H9 (cell line): ENCODE data around the gene AP2A2. TPM values are rescaled to one million over a fixed set of nuclear protein-coding genes. Genes with fewer than 3 reads are reported as not detected.

Source experiments
- DNase-seq: peaks from one replicate; pipeline ENCODE4 v3.0.0-alpha.2; 2017
- H2AFZ ChIP-seq: one replicate; pipeline ENCODE4 v1.6.1; 2013; ENCODE audit warnings: mild to moderate bottlenecking, low read length, control low read depth, moderate library complexity
- H2AK5ac ChIP-seq: 2 replicates; pipeline ENCODE4 v1.6.1; 2013; ENCODE audit warnings: low read length, control low read depth, mixed read lengths; ENCODE audit not compliant: insufficient read length
- H2BK120ac ChIP-seq: one replicate; pipeline ENCODE4 v1.6.1; 2013; ENCODE audit warnings: low read depth, mild to moderate bottlenecking, low read length, control low read depth, inconsistent platforms; ENCODE audit not compliant: poor library complexity, severe bottlenecking
- H2BK12ac ChIP-seq: 2 replicates; pipeline ENCODE4 v1.6.1; 2013; ENCODE audit warnings: low read length, control low read depth, mixed read lengths, low read depth; ENCODE audit not compliant: insufficient read length
- H2BK15ac ChIP-seq: 2 replicates; pipeline ENCODE4 v1.6.1; 2013; ENCODE audit warnings: low read depth, low read length, control low read depth
- H2BK20ac ChIP-seq: one replicate; pipeline ENCODE4 v1.6.1; 2013; ENCODE audit warnings: low read depth, mild to moderate bottlenecking, low read length, control low read depth, inconsistent platforms; ENCODE audit not compliant: poor library complexity, severe bottlenecking
- H2BK5ac ChIP-seq: 2 replicates; pipeline ENCODE4 v1.6.1; 2013; ENCODE audit warnings: low read length, control low read depth, mixed read lengths; ENCODE audit not compliant: insufficient read length
- H3K14ac ChIP-seq: 2 replicates; pipeline ENCODE4 v1.6.1; 2013; ENCODE audit warnings: low read length, control low read depth; ENCODE audit not compliant: insufficient read depth
- H3K18ac ChIP-seq: 2 replicates; pipeline ENCODE4 v1.6.1; 2013; ENCODE audit warnings: low read depth, mild to moderate bottlenecking, mixed read lengths, low read length, control low read depth; ENCODE audit not compliant: insufficient read length
- H3K23ac ChIP-seq: 2 replicates; pipeline ENCODE4 v1.6.1; 2013; ENCODE audit warnings: low read length, control low read depth, mixed read lengths, low read depth; ENCODE audit not compliant: insufficient read length
- H3K23me2 ChIP-seq: 2 replicates; pipeline ENCODE4 v1.6.1; 2013; ENCODE audit warnings: low read depth, mild to moderate bottlenecking, mixed read lengths, low read length, control low read depth; ENCODE audit not compliant: insufficient read length, poor library complexity, severe bottlenecking
- H3K27ac ChIP-seq: 2 replicates; pipeline ENCODE4 v1.5.1; 2013; ENCODE audit warnings: low read length, control low read depth, mixed read lengths, low read depth; ENCODE audit not compliant: insufficient read length
- H3K27me3 ChIP-seq: 2 replicates; pipeline ENCODE4 v1.6.1; 2013; ENCODE audit warnings: low read length, control low read depth, inconsistent platforms; ENCODE audit not compliant: insufficient read depth
- H3K4ac ChIP-seq: 2 replicates; pipeline ENCODE4 v1.6.1; 2013; ENCODE audit warnings: low read depth, mild to moderate bottlenecking, control low read depth, inconsistent platforms, low read length, moderate library complexity
- H3K4me1 ChIP-seq: 2 replicates; pipeline ENCODE4 v1.6.1; 2013; ENCODE audit warnings: low read length, control low read depth, inconsistent platforms; ENCODE audit not compliant: insufficient read depth
- H3K4me2 ChIP-seq: 2 replicates; pipeline ENCODE4 v1.6.1; 2013; ENCODE audit warnings: low read length, control low read depth, mixed read lengths; ENCODE audit not compliant: insufficient read length, insufficient read depth
- H3K56ac ChIP-seq: 2 replicates; pipeline ENCODE4 v1.6.1; 2013; ENCODE audit warnings: low read depth, mild to moderate bottlenecking, mixed read lengths, low read length, control low read depth; ENCODE audit not compliant: insufficient read length
- H3K79me1 ChIP-seq: 2 replicates; pipeline ENCODE4 v1.6.1; 2013; ENCODE audit warnings: low read depth, mild to moderate bottlenecking, moderate library complexity, low read length, control low read depth, inconsistent platforms; ENCODE audit not compliant: insufficient read depth, poor library complexity, severe bottlenecking
- H3K79me2 ChIP-seq: 2 replicates; pipeline ENCODE4 v1.6.1; 2013; ENCODE audit warnings: low read length, control low read depth, inconsistent platforms; ENCODE audit not compliant: insufficient read depth
- H3K9ac ChIP-seq: 2 replicates; pipeline ENCODE4 v1.6.1; 2013; ENCODE audit warnings: low read length, control low read depth, mixed read lengths; ENCODE audit not compliant: insufficient read length; ENCODE audit errors: extremely low read depth
- H3K9me3 ChIP-seq: one replicate; pipeline ENCODE4 v1.6.1; 2013; ENCODE audit warnings: low read depth, low read length, inconsistent platforms; ENCODE audit not compliant: control insufficient read depth
- H3T11ph ChIP-seq: one replicate; pipeline ENCODE4 v1.6.1; 2013; ENCODE audit warnings: mild to moderate bottlenecking, low read length, control low read depth, inconsistent platforms
- H4K20me1 ChIP-seq: one replicate; pipeline ENCODE4 v1.6.1; 2013; ENCODE audit not compliant: control insufficient read depth, insufficient read length, insufficient read depth
- H4K5ac ChIP-seq: 2 replicates; pipeline ENCODE4 v1.6.1; 2013; ENCODE audit warnings: low read depth, mild to moderate bottlenecking, mixed read lengths, low read length, control low read depth; ENCODE audit not compliant: insufficient read length
- H4K8ac ChIP-seq: replicated peaks from 2 replicates; pipeline ENCODE4 v1.6.1; 2013; ENCODE audit warnings: low read length, control low read depth, mixed read lengths, low read depth; ENCODE audit not compliant: insufficient read length
- H4K91ac ChIP-seq: 2 replicates; pipeline ENCODE4 v1.6.1; 2013; ENCODE audit warnings: low read depth, mild to moderate bottlenecking, moderate library complexity, mixed read lengths, low read length, control low read depth; ENCODE audit not compliant: insufficient read length
- H3K27ac Mint-ChIP-seq, 3 experiments: 2 replicates in 2 of 3; 3 replicates in 1 of 3; pipeline ENCODE4 v1.8.0; 2020 to 2021; ENCODE audit warnings: mixed read lengths in 3 of 3, mild to moderate bottlenecking in 1 of 3, moderate library complexity in 1 of 3
- H3K27me3 Mint-ChIP-seq: 2 replicates; pipeline ENCODE4 v1.8.0; 2021; ENCODE audit warnings: low read depth, mild to moderate bottlenecking, moderate library complexity, mixed read lengths
- H3K36me3 Mint-ChIP-seq, 3 experiments: 2 replicates in 2 of 3; 3 replicates in 1 of 3; pipeline ENCODE4 v1.8.0; 2020 to 2021; ENCODE audit warnings: low read depth in 3 of 3, mixed read lengths in 3 of 3; ENCODE audit not compliant: insufficient read depth in 1 of 3
- H3K4me1 Mint-ChIP-seq, 2 experiments: 2 replicates each; pipeline ENCODE4 v1.8.0; 2020; ENCODE audit warnings: mixed read lengths in 2 of 2
- H3K4me3 Mint-ChIP-seq, 2 experiments: 2 replicates in 1 of 2; 3 replicates in 1 of 2; pipeline ENCODE4 v1.8.0; 2020 to 2021; ENCODE audit warnings: mild to moderate bottlenecking in 2 of 2, mixed read lengths in 2 of 2, moderate library complexity in 1 of 2
- H3K9me3 Mint-ChIP-seq, 2 experiments: 2 replicates in 1 of 2; 3 replicates in 1 of 2; pipeline ENCODE4 v1.8.0; 2020; ENCODE audit warnings: mild to moderate bottlenecking in 2 of 2, mixed read lengths in 2 of 2, moderate library complexity in 1 of 2
- WGBS: extraction: QIAGEN DNeasy Blood & Tissue Kit; methylation state at CpG from one replicate; pipeline ENCODE4 v1.1.7; 2013; ENCODE audit warnings: missing lambda C conversion rate, low lambda C conversion rate, mixed read lengths; ENCODE audit not compliant: insufficient read length; ENCODE audit errors: extremely low coverage; 5-methylcytosine and 5-hydroxymethylcytosine counted together
- total RNA-seq: library from RNA; stranded (reverse); gene quantifications from 2 replicates; pipeline ENCODE4 v1.2.1, GENCODE V29; 2021
- TF ChIP-seq, protein P1 (sequence below): fragments of 200-600 bp; sonication (generic); conservative IDR thresholded peaks from 3 replicates; pipeline ENCODE4 v1.8.0; 2021; ENCODE audit warnings: antibody characterized with exemption, mild to moderate bottlenecking

AP2A2 gene
- total RNA-seq, 1 experiment from 2014 or later = 53.7 TPM

DNA sequence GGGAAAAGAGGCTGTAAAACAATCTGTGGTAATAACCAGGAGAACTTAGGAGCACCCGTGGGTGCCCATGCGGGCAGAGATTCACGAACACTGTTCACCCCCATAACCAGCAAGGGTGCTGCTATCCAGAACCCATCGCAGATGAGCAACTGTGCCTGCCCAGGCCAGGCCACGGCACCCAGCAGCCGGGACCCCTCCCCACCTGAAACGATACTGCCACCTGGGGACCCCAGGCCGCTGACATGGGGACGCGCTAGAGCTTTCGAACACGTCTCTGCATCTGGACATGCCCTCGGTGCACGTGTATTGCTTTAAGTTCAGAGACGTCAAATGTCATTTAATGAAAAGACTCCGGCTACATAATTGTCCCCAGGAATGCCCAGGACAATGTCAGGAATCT is 134.7 kb downstream of the AP2A2 start:
- H3K9ac ChIP-seq = no peak overlapping the region
- no peaks in the 10 kb centered on the region for H3K79me2 ChIP-seq
- H2BK20ac ChIP-seq = no peak overlapping the region
- Mint-ChIP-seq H3K9me3 (peaks cover 10 to 19% of the 10 kb centered on the region in 2 experiments), H3K4me1 (peaks cover 12 to 14% of the 10 kb centered on the region in 2 experiments; a peak in 3 of 4 replicates), H3K36me3 (no peaks in the 10 kb centered on the region; a peak in 1 of 7 replicates), H3K27ac (no peak overlapping the region), H3K27me3 (peaks cover 28% of the 10 kb centered on the region), H3K4me3 (no peak overlapping the region)
- H3K27me3 ChIP-seq = no peaks in the 10 kb centered on the region
- no peak overlapping the region for H3K4ac ChIP-seq
- H3K4me1 ChIP-seq = no peaks in the 10 kb centered on the region
- no peaks in the 10 kb centered on the region for H3K9me3 ChIP-seq
- H2AFZ ChIP-seq = no peak overlapping the region
- H2BK5ac ChIP-seq = no peak overlapping the region
- peak; percentile 24 for DNase-seq
- no peak overlapping the region for H3K14ac ChIP-seq
- H4K5ac ChIP-seq = no peak overlapping the region
- H2AK5ac ChIP-seq = no peak overlapping the region
- TF ChIP-seq, protein P1, sequence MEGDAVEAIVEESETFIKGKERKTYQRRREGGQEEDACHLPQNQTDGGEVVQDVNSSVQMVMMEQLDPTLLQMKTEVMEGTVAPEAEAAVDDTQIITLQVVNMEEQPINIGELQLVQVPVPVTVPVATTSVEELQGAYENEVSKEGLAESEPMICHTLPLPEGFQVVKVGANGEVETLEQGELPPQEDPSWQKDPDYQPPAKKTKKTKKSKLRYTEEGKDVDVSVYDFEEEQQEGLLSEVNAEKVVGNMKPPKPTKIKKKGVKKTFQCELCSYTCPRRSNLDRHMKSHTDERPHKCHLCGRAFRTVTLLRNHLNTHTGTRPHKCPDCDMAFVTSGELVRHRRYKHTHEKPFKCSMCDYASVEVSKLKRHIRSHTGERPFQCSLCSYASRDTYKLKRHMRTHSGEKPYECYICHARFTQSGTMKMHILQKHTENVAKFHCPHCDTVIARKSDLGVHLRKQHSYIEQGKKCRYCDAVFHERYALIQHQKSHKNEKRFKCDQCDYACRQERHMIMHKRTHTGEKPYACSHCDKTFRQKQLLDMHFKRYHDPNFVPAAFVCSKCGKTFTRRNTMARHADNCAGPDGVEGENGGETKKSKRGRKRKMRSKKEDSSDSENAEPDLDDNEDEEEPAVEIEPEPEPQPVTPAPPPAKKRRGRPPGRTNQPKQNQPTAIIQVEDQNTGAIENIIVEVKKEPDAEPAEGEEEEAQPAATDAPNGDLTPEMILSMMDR = no peak
- WGBS = no CpG with 5 or more reads among the region's 16 CpGs
- no peak overlapping the region for H3K56ac ChIP-seq
- no peak overlapping the region for H3K4me2 ChIP-seq
- no peaks in the 10 kb centered on the region for H3K79me1 ChIP-seq
- H3T11ph ChIP-seq = no peak overlapping the region
- H3K23me2 ChIP-seq = no peaks in the 10 kb centered on the region
- H2BK15ac ChIP-seq = no peak overlapping the region
- no peak overlapping the region for H3K23ac ChIP-seq
- H3K27ac ChIP-seq = no peak overlapping the region
- H2BK12ac ChIP-seq = no peak overlapping the region
- no peak overlapping the region for H4K91ac ChIP-seq
- H4K20me1 ChIP-seq = no peaks in the 10 kb centered on the region
- H3K18ac ChIP-seq = no peak overlapping the region
- no peak overlapping the region for H2BK120ac ChIP-seq
- no peak overlapping the region for H4K8ac ChIP-seq
